ENCODE measurements around the gene ARID1B.

Gene ARID1B

GRCh38 chr6:156906451-156906850, 129.3 kb downstream of the ARID1B start:
- DNase-seq (ENCODE audit: low read depth in 2 of 2) = no peak

- DNase-seq (ENCODE audit: low read depth in 2 of 2) = no peak
Observed at GRCh38 chr6:156909212-156910010, 132.2 kb downstream of the ARID1B start.

GRCh38 chr6:156910011-156910334, 132.8 kb downstream of the ARID1B start:
- no peak for DNase-seq (ENCODE audit: low read depth in 2 of 2)

GRCh38 chr6:156910938-156911337, 133.8 kb downstream of the ARID1B start:
- DNase-seq (ENCODE audit: low read depth in 2 of 2) = no peak

- no peak for DNase-seq (ENCODE audit: low read depth in 2 of 2)
Observed at GRCh38 chr6:156911581-156911980, 134.4 kb downstream of the ARID1B start.

GRCh38 chr6:156912431-156912830, 135.3 kb downstream of the ARID1B start:
- DNase-seq (ENCODE audit: low read depth in 2 of 2) = no peak

GRCh38 chr6:156914181-156914580, 137.0 kb downstream of the ARID1B start:
- DNase-seq (ENCODE audit: low read depth in 2 of 2) = no peak

- no peak for DNase-seq (ENCODE audit: low read depth in 2 of 2)
Observed at GRCh38 chr6:156916130-156916801, 139.1 kb downstream of the ARID1B start.

GRCh38 chr6:156917213-156917612, 140.0 kb downstream of the ARID1B start:
- no peak for DNase-seq (ENCODE audit: low read depth in 2 of 2)

GRCh38 chr6:156918647-156919046, 141.5 kb downstream of the ARID1B start:
- DNase-seq (ENCODE audit: low read depth in 2 of 2) = no peak

- no peak for DNase-seq (ENCODE audit: low read depth in 2 of 2)
Observed at GRCh38 chr6:156919370-156919769, 142.2 kb downstream of the ARID1B start.

- no peak for DNase-seq (ENCODE audit: low read depth in 2 of 2)
Observed at GRCh38 chr6:156919814-156920369, 142.7 kb downstream of the ARID1B start.

GRCh38 chr6:156924246-156924645, 147.1 kb downstream of the ARID1B start:
- DNase-seq (ENCODE audit: low read depth in 2 of 2) = no peak

- DNase-seq (ENCODE audit: low read depth in 2 of 2) = no peak
Observed at GRCh38 chr6:156925026-156925425, 147.8 kb downstream of the ARID1B start.

- DNase-seq (ENCODE audit: low read depth in 2 of 2) = no peak
Observed at GRCh38 chr6:156925718-156926607, 148.8 kb downstream of the ARID1B start.

- DNase-seq (ENCODE audit: low read depth in 2 of 2) = no peak
Observed at GRCh38 chr6:156928126-156928525, 150.9 kb downstream of the ARID1B start.

- DNase-seq (ENCODE audit: low read depth in 2 of 2) = no peak
Observed at GRCh38 chr6:156928972-156929371, 151.8 kb downstream of the ARID1B start.

- DNase-seq (ENCODE audit: low read depth in 2 of 2) = no peak
Observed at GRCh38 chr6:156931283-156931682, 154.1 kb downstream of the ARID1B start.

- no peak for DNase-seq (ENCODE audit: low read depth in 2 of 2)
Observed at GRCh38 chr6:156933201-156934068, 156.3 kb downstream of the ARID1B start.

GRCh38 chr6:156934069-156934460, 156.9 kb downstream of the ARID1B start:
- no peak for DNase-seq (ENCODE audit: low read depth in 2 of 2)

GRCh38 chr6:156935000-156935399, 157.8 kb downstream of the ARID1B start:
- DNase-seq (ENCODE audit: low read depth in 2 of 2) = no peak

Data from stimulated activated CD8-positive, alpha-beta memory T cell treated with anti-CD3 and anti-CD28 coated beads, Interleukin-2, amount 100 ng/mL, for 48 hours (primary cell).